WTC11 (cell line): Measurements from ENCODE around the gene CLMN. TPM values are rescaled to one million over a fixed set of nuclear protein-coding genes. Genes with fewer than 3 reads are reported as not detected.

Source experiments
- ATAC-seq: fragments of 200-7000 bp; cut with Tn5 transposase; 2 replicates; pipeline ENCODE4 v1.10.0; 2021; ENCODE audit warnings: mild to moderate bottlenecking, moderate library complexity
- CTCF ChIA-PET: fragments of 300-600 bp; sonication (Branson Sonifier 250); formaldehyde crosslinking; loops from one replicate; lab custom pipeline; 2021; ENCODE audit warnings: antibody characterized with exemption; lab: Charles Lee
- POLR2A ChIA-PET: fragments of 350-600 bp; sonication (Branson Sonifier 250); formaldehyde crosslinking; loops from one replicate; lab custom pipeline; 2021; ENCODE audit warnings: antibody characterized with exemption; lab: Charles Lee
- DNase-seq: peaks from one replicate; pipeline ENCODE4 v3.0.0; 2021; ENCODE audit warnings: low spot score
- H3K27ac Mint-ChIP-seq: 2 replicates; pipeline ENCODE4 v1.8.0; 2021; ENCODE audit warnings: mixed read lengths
- H3K27me3 Mint-ChIP-seq: 2 replicates; pipeline ENCODE4 v1.8.0; 2021; ENCODE audit warnings: low read depth, mild to moderate bottlenecking, moderate library complexity, mixed read lengths
- H3K36me3 Mint-ChIP-seq: 2 replicates; pipeline ENCODE4 v1.8.0; 2021; ENCODE audit warnings: mixed read lengths
- H3K4me1 Mint-ChIP-seq: 2 replicates; pipeline ENCODE4 v1.8.0; 2022; ENCODE audit warnings: mixed read lengths
- H3K4me3 Mint-ChIP-seq: 2 replicates; pipeline ENCODE4 v1.8.0; 2021; ENCODE audit warnings: mild to moderate bottlenecking, moderate library complexity, mixed read lengths
- H3K9me3 Mint-ChIP-seq: 2 replicates; pipeline ENCODE4 v1.8.0; 2021; ENCODE audit warnings: mixed read lengths
- CBFB ChIP-seq: sonication (generic); formaldehyde crosslinking; IDR thresholded peaks from 2 replicates; pipeline ENCODE4 v1.8.1; 2022; ENCODE audit warnings: mild to moderate bottlenecking, low read depth, missing genetic modification reagents
- ELF4 ChIP-seq: sonication (generic); formaldehyde crosslinking; IDR thresholded peaks from 2 replicates; pipeline ENCODE4 v1.8.1; 2022; ENCODE audit warnings: low read depth, mild to moderate bottlenecking, moderate library complexity, missing genetic modification reagents
- GTF2I ChIP-seq: fragments of 250-450 bp; sonication (Bioruptor Pico); conservative IDR thresholded peaks from 2 replicates; pipeline ENCODE4 v1.4.0; 2021; ENCODE audit warnings: mild to moderate bottlenecking
- HMGA2 ChIP-seq: fragments of 250-450 bp; sonication (Bioruptor Pico); IDR thresholded peaks from 2 replicates; pipeline ENCODE4 v1.4.0; 2021; ENCODE audit warnings: mild to moderate bottlenecking, moderate library complexity
- NR3C1 ChIP-seq: sonication (generic); formaldehyde crosslinking; conservative IDR thresholded peaks from 2 replicates; pipeline ENCODE4 v1.8.1; 2023; ENCODE audit warnings: low read depth, mild to moderate bottlenecking, missing genetic modification reagents
- RELA ChIP-seq: sonication (generic); formaldehyde crosslinking; IDR thresholded peaks from 2 replicates; pipeline ENCODE4 v1.8.1; 2022; ENCODE audit warnings: missing genetic modification reagents, mild to moderate bottlenecking, borderline replicate concordance
- SOX15 ChIP-seq: fragments of 250-450 bp; sonication (Bioruptor Pico); IDR thresholded peaks from 2 replicates; pipeline ENCODE4 v1.9.0; 2021; ENCODE audit warnings: mild to moderate bottlenecking
- TCF7 ChIP-seq: sonication (generic); formaldehyde crosslinking; IDR thresholded peaks from 2 replicates; pipeline ENCODE4 v1.8.0; 2022; ENCODE audit warnings: mild to moderate bottlenecking, low read depth, missing genetic modification reagents, moderate library complexity
- ZNF219 ChIP-seq: sonication (generic); formaldehyde crosslinking; IDR thresholded peaks from 2 replicates; pipeline ENCODE4 v1.8.0; 2023; ENCODE audit warnings: missing genetic modification reagents, mild to moderate bottlenecking, borderline replicate concordance
- ZNF396 ChIP-seq: fragments of 250-450 bp; sonication (Bioruptor Pico); IDR thresholded peaks from 2 replicates; pipeline ENCODE4 v1.8.0; 2021; ENCODE audit warnings: mild to moderate bottlenecking, moderate library complexity, borderline replicate concordance
- ZNF423 ChIP-seq: fragments of 250-450 bp; sonication (Bioruptor Pico); IDR thresholded peaks from 2 replicates; pipeline ENCODE4 v2.1.2; 2022; ENCODE audit warnings: mild to moderate bottlenecking, moderate library complexity
- total RNA-seq: library from RNA; stranded (reverse); gene quantifications from 3 replicates; pipeline ENCODE4 v1.2.3, GENCODE V29; 2021
- TF ChIP-seq, protein P1 (sequence below): sonication (generic); formaldehyde crosslinking; IDR thresholded peaks from 2 replicates; pipeline ENCODE4 v1.8.1; 2023; ENCODE audit warnings: mild to moderate bottlenecking, missing genetic modification reagents
- TF ChIP-seq, protein P2 (sequence below): sonication (generic); formaldehyde crosslinking; conservative IDR thresholded peaks from 2 replicates; pipeline ENCODE4 v1.8.1; 2023; ENCODE audit warnings: mild to moderate bottlenecking, low read depth, missing genetic modification reagents, moderate library complexity
- TF ChIP-seq, protein P3 (sequence below): sonication (generic); formaldehyde crosslinking; IDR thresholded peaks from 2 replicates; pipeline ENCODE4 v1.8.0; 2023; ENCODE audit warnings: missing genetic modification reagents
- TF ChIP-seq, protein P4 (sequence below): sonication (generic); formaldehyde crosslinking; IDR thresholded peaks from 2 replicates; pipeline ENCODE4 v1.8.0; 2022; ENCODE audit warnings: mild to moderate bottlenecking, missing genetic modification reagents
- TF ChIP-seq, protein P5 (sequence below): sonication (generic); formaldehyde crosslinking; IDR thresholded peaks from 2 replicates; pipeline ENCODE4 v1.8.1; 2023; ENCODE audit warnings: mild to moderate bottlenecking, moderate library complexity, missing genetic modification reagents
- TF ChIP-seq, protein P6 (sequence below): sonication (generic); formaldehyde crosslinking; IDR thresholded peaks from 2 replicates; pipeline ENCODE4 v1.8.1; 2023; ENCODE audit warnings: mild to moderate bottlenecking, missing genetic modification reagents, borderline replicate concordance
- TF ChIP-seq, protein P7 (sequence below): sonication (generic); formaldehyde crosslinking; IDR thresholded peaks from 2 replicates; pipeline ENCODE4 v1.8.0; 2022; ENCODE audit warnings: mild to moderate bottlenecking, missing genetic modification reagents

Gene CLMN
- total RNA-seq, 1 experiment from 2014 or later: 12.2 TPM

DNA sequence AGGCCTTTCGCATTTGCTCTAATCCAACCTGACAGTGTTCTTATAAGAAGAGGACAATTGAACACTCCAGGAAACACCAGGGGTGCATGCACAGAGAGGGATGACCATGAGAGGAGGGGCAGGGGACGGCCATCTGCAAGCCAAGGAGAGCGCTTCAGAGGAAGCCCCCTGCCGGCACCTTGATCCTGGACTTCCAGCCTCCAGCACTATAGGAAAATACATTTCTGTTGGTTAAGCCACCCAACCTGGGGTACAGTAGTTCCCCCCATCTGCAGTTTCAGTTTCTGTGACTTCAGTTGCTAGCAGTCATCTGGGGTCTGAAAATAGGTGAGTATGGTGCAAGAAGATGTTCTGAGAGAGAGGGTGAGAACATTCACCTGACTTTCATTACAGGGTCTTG lies 64.7 kb downstream of the CLMN start:
- ChIA-PET POLR2A (no interaction called here), CTCF (interaction anchor here (0.6 to 1.9 kb wide), 5 partner anchors 14 to 177 kb away, joined by 3 to 14 read pairs (median 3); no protein-coding TSS in a partner anchor)
- no peaks in the 10 kb centered on the region; the same call in 1 of the 2 replicates for H3K27me3 Mint-ChIP-seq
- H3K27ac Mint-ChIP-seq: peak overlapping the region; percentile 84
- peak overlapping the region; percentile 20 for H3K4me3 Mint-ChIP-seq
- no peaks in the 10 kb centered on the region; the same call in 1 of the 2 replicates for H3K9me3 Mint-ChIP-seq
- DNase-seq (peak; percentile 38), ATAC-seq (peak; percentile 43)
- TF ChIP-seq, protein P1, sequence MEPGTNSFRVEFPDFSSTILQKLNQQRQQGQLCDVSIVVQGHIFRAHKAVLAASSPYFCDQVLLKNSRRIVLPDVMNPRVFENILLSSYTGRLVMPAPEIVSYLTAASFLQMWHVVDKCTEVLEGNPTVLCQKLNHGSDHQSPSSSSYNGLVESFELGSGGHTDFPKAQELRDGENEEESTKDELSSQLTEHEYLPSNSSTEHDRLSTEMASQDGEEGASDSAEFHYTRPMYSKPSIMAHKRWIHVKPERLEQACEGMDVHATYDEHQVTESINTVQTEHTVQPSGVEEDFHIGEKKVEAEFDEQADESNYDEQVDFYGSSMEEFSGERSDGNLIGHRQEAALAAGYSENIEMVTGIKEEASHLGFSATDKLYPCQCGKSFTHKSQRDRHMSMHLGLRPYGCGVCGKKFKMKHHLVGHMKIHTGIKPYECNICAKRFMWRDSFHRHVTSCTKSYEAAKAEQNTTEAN (CRISPR knock-in tag): no peak
- TF ChIP-seq HMGA2: no peak
- TF ChIP-seq RELA (CRISPR knock-in tag): no peak
- TF ChIP-seq CBFB: no peak
- TF ChIP-seq ZNF423: peak; percentile 83
- peaks cover 37% of the 10 kb centered on the region for H3K4me1 Mint-ChIP-seq
- H3K36me3 Mint-ChIP-seq: no peaks in the 10 kb centered on the region

DNA sequence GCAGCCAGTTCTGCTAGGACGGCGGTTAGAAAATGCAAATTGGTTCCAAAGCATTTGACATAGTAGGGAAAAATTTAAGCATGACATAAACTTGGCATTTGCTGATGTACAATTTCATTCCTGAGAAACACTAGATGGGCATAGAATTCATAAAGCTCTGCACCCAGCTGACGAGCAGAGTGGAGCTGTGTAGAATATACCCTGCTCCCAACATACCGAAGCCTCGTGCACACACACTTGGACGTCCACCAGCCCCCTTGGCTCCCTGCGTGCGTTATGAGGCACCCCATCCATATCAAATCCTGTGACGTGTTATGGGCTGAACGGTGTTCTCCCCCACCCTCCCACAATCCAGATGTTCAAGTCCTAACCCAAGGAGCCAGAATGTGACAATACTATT lies 65.4 kb downstream of the CLMN start:
- Mint-ChIP-seq H3K27me3 (peaks cover 2% of the 10 kb centered on the region), H3K27ac (no peak overlapping the region), H3K4me3 (no peak overlapping the region), H3K36me3 (no peaks in the 10 kb centered on the region), H3K4me1 (peaks cover 43% of the 10 kb centered on the region), H3K9me3 (no peaks in the 10 kb centered on the region; the same call in 1 of the 2 replicates)
- DNase-seq (no peak), ATAC-seq (no peak)
- ChIA-PET CTCF (interaction anchor here (0.6 kb wide), 1 partner anchor 155 kb away, joined by 3 read pairs; no protein-coding TSS in a partner anchor), POLR2A (no interaction called here)
- no peak for TF ChIP-seq NR3C1
- TF ChIP-seq, protein P2, sequence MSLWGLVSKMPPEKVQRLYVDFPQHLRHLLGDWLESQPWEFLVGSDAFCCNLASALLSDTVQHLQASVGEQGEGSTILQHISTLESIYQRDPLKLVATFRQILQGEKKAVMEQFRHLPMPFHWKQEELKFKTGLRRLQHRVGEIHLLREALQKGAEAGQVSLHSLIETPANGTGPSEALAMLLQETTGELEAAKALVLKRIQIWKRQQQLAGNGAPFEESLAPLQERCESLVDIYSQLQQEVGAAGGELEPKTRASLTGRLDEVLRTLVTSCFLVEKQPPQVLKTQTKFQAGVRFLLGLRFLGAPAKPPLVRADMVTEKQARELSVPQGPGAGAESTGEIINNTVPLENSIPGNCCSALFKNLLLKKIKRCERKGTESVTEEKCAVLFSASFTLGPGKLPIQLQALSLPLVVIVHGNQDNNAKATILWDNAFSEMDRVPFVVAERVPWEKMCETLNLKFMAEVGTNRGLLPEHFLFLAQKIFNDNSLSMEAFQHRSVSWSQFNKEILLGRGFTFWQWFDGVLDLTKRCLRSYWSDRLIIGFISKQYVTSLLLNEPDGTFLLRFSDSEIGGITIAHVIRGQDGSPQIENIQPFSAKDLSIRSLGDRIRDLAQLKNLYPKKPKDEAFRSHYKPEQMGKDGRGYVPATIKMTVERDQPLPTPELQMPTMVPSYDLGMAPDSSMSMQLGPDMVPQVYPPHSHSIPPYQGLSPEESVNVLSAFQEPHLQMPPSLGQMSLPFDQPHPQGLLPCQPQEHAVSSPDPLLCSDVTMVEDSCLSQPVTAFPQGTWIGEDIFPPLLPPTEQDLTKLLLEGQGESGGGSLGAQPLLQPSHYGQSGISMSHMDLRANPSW (CRISPR knock-in tag): no peak
- TF ChIP-seq GTF2I: no peak
- TF ChIP-seq ZNF396: no peak
- TF ChIP-seq TCF7 (CRISPR knock-in tag): no peak
- no peak for TF ChIP-seq ELF4 (CRISPR knock-in tag)

DNA sequence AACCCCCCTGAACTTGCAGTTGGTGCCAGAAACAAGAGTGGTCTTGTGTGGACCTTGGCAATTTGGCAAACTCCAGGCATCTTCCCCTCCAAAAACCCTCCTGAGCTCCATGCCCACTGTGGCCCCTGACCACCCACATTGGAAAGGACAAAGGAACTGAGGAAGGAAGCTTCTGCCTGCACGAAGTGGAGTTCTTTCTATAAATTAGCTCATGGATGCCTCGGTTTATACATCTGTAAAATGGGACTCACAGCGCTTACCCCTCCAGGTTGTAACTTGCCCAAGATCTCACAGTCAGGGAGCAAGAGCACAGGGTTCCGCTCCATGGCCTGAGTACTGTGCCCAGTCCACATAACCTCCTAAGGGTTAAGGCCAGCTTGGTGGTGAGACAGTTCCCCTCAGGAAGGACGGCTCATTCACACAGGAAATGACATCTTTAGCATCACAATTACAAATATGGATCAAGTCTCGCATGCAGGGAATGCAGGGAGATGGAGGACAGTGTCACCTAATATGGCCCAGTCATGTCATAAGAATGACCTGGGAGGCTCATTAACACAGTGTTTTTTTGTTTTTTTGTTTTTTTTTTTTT lies 66.6 kb downstream of the CLMN start:
- no peaks in the 10 kb centered on the region for H3K36me3 Mint-ChIP-seq
- no peak for ATAC-seq
- no peak for DNase-seq
- TF ChIP-seq, protein P3, sequence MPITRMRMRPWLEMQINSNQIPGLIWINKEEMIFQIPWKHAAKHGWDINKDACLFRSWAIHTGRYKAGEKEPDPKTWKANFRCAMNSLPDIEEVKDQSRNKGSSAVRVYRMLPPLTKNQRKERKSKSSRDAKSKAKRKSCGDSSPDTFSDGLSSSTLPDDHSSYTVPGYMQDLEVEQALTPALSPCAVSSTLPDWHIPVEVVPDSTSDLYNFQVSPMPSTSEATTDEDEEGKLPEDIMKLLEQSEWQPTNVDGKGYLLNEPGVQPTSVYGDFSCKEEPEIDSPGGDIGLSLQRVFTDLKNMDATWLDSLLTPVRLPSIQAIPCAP (CRISPR knock-in tag): no peak
- TF ChIP-seq ZNF219 (CRISPR knock-in tag) (no peak), SOX15 (CRISPR knock-in tag) (no peak)
- TF ChIP-seq, protein P4, sequence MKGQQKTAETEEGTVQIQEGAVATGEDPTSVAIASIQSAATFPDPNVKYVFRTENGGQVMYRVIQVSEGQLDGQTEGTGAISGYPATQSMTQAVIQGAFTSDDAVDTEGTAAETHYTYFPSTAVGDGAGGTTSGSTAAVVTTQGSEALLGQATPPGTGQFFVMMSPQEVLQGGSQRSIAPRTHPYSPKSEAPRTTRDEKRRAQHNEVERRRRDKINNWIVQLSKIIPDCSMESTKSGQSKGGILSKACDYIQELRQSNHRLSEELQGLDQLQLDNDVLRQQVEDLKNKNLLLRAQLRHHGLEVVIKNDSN (CRISPR knock-in tag): no peak
- TF ChIP-seq, protein P5, sequence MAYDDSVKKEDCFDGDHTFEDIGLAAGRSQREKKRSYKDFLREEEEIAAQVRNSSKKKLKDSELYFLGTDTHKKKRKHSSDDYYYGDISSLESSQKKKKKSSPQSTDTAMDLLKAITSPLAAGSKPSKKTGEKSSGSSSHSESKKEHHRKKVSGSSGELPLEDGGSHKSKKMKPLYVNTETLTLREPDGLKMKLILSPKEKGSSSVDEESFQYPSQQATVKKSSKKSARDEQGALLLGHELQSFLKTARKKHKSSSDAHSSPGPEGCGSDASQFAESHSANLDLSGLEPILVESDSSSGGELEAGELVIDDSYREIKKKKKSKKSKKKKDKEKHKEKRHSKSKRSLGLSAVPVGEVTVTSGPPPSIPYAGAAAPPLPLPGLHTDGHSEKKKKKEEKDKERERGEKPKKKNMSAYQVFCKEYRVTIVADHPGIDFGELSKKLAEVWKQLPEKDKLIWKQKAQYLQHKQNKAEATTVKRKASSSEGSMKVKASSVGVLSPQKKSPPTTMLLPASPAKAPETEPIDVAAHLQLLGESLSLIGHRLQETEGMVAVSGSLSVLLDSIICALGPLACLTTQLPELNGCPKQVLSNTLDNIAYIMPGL (CRISPR knock-in tag): no peak
- TF ChIP-seq, protein P6, sequence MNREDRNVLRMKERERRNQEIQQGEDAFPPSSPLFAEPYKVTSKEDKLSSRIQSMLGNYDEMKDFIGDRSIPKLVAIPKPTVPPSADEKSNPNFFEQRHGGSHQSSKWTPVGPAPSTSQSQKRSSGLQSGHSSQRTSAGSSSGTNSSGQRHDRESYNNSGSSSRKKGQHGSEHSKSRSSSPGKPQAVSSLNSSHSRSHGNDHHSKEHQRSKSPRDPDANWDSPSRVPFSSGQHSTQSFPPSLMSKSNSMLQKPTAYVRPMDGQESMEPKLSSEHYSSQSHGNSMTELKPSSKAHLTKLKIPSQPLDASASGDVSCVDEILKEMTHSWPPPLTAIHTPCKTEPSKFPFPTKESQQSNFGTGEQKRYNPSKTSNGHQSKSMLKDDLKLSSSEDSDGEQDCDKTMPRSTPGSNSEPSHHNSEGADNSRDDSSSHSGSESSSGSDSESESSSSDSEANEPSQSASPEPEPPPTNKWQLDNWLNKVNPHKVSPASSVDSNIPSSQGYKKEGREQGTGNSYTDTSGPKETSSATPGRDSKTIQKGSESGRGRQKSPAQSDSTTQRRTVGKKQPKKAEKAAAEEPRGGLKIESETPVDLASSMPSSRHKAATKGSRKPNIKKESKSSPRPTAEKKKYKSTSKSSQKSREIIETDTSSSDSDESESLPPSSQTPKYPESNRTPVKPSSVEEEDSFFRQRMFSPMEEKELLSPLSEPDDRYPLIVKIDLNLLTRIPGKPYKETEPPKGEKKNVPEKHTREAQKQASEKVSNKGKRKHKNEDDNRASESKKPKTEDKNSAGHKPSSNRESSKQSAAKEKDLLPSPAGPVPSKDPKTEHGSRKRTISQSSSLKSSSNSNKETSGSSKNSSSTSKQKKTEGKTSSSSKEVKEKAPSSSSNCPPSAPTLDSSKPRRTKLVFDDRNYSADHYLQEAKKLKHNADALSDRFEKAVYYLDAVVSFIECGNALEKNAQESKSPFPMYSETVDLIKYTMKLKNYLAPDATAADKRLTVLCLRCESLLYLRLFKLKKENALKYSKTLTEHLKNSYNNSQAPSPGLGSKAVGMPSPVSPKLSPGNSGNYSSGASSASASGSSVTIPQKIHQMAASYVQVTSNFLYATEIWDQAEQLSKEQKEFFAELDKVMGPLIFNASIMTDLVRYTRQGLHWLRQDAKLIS (CRISPR knock-in tag): no peak
- TF ChIP-seq, protein P7, sequence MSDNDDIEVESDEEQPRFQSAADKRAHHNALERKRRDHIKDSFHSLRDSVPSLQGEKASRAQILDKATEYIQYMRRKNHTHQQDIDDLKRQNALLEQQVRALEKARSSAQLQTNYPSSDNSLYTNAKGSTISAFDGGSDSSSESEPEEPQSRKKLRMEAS (CRISPR knock-in tag): no peak
- TF ChIP-seq, protein P1 (CRISPR knock-in tag): no peak
- TF ChIP-seq, all 79 proteins: peak for 0
- H3K27me3 Mint-ChIP-seq: peaks cover 2% of the 10 kb centered on the region
- ChIA-PET POLR2A (no interaction called here), CTCF (interaction anchor here (0.5 kb wide), 1 partner anchor 192 kb away, joined by 3 read pairs; no protein-coding TSS in a partner anchor)
- H3K27ac Mint-ChIP-seq: no peak overlapping the region
- H3K4me1 Mint-ChIP-seq: peaks cover 51% of the 10 kb centered on the region
- H3K4me3 Mint-ChIP-seq: no peak overlapping the region
- H3K9me3 Mint-ChIP-seq: no peaks in the 10 kb centered on the region; the same call in 1 of the 2 replicates
